ENCODE results near the gene LRRC2.

LRRC2 gene

DNA sequence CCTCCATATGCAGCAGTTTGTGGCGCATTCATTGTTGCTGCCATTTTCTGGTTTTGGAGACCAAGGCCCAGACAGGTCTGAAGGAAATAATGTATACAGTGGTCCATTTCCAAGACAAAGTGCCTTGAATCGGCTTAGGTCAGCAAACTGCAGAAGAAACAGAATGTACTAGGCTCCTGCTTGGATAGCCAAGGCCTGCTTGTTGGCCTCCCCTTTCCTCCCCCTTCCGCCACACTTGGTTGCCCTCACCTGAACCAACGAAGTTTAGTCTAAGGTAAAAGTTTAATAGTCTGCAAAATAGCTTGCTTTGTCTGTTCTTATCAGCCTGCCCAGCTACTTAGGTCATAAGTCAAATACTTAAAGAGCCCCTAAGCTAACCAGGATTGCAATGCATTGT lies 80.3 kb downstream of the LRRC2 start:
- Histone ChIP-seq H3K4me1 (ENCODE audit: insufficient read depth, low read length, poor library complexity, severe bottlenecking) (peaks cover 19% of the 10 kb centered on the region), H3K79me2 (ENCODE audit: insufficient read depth, low read length) (no peaks in the 10 kb centered on the region), H2AFZ (ENCODE audit: low read length) (no peak overlapping the region), H3K9me2 (replicated peaks; ENCODE audit: low read depth, low read length) (no peaks in the 10 kb centered on the region), H3K4me3 (ENCODE audit: low read length, poor library complexity, severe bottlenecking) (no peak overlapping the region), H3K4me2 (ENCODE audit: low read depth, low read length, poor library complexity, severe bottlenecking) (no peak overlapping the region), H3K27me3 (ENCODE audit: insufficient read depth, low read length, poor library complexity, severe bottlenecking) (no peaks in the 10 kb centered on the region), H4K20me1 (ENCODE audit: insufficient read depth, low read length, poor library complexity, severe bottlenecking) (no peaks in the 10 kb centered on the region), H3K36me3 (ENCODE audit: insufficient read depth, low read length) (no peaks in the 10 kb centered on the region), H3K9ac (ENCODE audit: low read depth, low read length, poor library complexity, severe bottlenecking) (no peak overlapping the region), H3F3A (ENCODE audit: low read depth) (no peaks in the 10 kb centered on the region), H3K9me3 (ENCODE audit: insufficient read depth, low read depth, low read length) (no peaks in the 10 kb centered on the region)
- TF ChIP-seq, protein P1, sequence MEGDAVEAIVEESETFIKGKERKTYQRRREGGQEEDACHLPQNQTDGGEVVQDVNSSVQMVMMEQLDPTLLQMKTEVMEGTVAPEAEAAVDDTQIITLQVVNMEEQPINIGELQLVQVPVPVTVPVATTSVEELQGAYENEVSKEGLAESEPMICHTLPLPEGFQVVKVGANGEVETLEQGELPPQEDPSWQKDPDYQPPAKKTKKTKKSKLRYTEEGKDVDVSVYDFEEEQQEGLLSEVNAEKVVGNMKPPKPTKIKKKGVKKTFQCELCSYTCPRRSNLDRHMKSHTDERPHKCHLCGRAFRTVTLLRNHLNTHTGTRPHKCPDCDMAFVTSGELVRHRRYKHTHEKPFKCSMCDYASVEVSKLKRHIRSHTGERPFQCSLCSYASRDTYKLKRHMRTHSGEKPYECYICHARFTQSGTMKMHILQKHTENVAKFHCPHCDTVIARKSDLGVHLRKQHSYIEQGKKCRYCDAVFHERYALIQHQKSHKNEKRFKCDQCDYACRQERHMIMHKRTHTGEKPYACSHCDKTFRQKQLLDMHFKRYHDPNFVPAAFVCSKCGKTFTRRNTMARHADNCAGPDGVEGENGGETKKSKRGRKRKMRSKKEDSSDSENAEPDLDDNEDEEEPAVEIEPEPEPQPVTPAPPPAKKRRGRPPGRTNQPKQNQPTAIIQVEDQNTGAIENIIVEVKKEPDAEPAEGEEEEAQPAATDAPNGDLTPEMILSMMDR (conservative IDR thresholded peaks at IDR 0.05; ENCODE audit: low read length), result no peak
- TF ChIP-seq EZH2phosphoT487 (IDR thresholded peaks at IDR 0.05; ENCODE audit: borderline replicate concordance), result no peak

DNA sequence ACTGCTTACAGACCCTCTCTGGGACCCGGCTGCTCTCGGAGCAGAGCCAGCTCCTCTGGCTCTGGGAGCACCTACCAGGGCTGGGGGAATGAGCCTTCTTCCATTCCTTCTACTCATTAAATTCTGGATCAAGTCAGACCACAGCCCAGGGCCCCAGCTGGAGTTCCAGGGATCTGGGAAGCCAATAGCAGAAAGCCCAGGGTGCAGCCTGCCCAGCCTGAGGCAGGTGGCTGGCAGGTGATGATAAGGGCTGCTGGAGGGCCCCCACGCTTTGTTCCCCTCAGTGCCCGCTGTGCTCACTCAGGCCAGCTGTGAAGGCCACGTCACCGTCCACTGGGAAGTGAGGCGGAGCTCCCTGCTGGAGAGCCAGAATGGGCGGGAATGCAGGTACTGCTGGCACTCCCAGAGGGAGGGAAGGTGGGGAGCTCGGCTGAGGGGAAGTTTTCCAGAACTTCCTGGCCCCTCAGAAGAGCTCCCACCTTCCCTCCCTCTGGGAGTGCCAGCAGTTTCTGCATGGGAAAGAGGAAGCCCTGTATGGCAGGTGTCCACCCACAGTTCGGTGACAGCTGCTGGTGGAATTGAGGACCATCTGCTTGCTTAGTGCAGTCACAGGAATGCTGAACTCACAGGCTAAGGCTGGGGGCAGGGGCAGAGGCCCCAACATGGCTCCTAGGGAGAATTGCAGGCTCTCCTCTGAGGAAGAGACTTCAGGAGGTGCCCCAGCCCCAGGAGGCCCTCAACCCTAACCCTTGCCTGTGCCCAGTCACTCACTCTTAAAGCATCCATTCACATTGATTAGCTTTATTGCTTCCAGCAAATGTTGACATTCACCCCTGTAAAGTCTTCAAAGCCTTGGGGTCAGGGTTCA lies 81.0 kb downstream of the LRRC2 start:
- no peak for TF ChIP-seq EZH2phosphoT487 (IDR thresholded peaks at IDR 0.05; ENCODE audit: borderline replicate concordance)
- TF ChIP-seq, protein P1 (conservative IDR thresholded peaks at IDR 0.05; ENCODE audit: low read length), result no peak
- H3F3A ChIP-seq (ENCODE audit: low read depth), result no peaks in the 10 kb centered on the region
- peaks cover 14% of the 10 kb centered on the region for H3K4me1 ChIP-seq (ENCODE audit: insufficient read depth, low read length, poor library complexity, severe bottlenecking)
- H2AFZ ChIP-seq (ENCODE audit: low read length), result no peak overlapping the region
- no peaks in the 10 kb centered on the region for H3K79me2 ChIP-seq (ENCODE audit: insufficient read depth, low read length)
- H3K4me3 ChIP-seq (ENCODE audit: low read length, poor library complexity, severe bottlenecking), result no peak overlapping the region
- no peaks in the 10 kb centered on the region for H3K9me3 ChIP-seq (ENCODE audit: insufficient read depth, low read depth, low read length)
- no peaks in the 10 kb centered on the region for H3K9me2 ChIP-seq (replicated peaks; ENCODE audit: low read depth, low read length)
- H3K36me3 ChIP-seq (ENCODE audit: insufficient read depth, low read length), result no peaks in the 10 kb centered on the region
- H3K27me3 ChIP-seq (ENCODE audit: insufficient read depth, low read length, poor library complexity, severe bottlenecking), result no peaks in the 10 kb centered on the region
- H4K20me1 ChIP-seq (ENCODE audit: insufficient read depth, low read length, poor library complexity, severe bottlenecking), result no peaks in the 10 kb centered on the region
- H3K4me2 ChIP-seq (ENCODE audit: low read depth, low read length, poor library complexity, severe bottlenecking), result no peak overlapping the region
- no peak overlapping the region for H3K9ac ChIP-seq (ENCODE audit: low read depth, low read length, poor library complexity, severe bottlenecking)

DNA sequence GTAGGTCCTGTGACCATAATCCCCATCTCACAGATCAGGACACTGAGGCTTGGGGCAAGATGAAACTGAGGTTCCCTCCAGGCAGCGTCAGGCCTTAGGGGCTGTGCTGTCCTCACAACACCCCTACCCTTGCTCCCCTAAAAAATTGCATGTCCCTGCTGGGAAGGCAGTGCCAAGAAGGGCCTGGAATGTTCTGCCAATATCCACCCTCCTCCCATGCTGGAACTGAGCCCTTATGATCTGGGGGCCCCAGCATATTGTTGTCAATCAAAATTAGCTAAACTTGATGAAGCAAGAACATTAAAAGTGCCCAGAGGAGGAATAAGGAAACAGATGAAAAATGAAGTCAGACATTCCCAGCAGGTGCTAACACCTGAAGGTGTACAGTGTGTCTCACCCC lies 81.7 kb downstream of the LRRC2 start:
- H2AFZ ChIP-seq (ENCODE audit: low read length), result no peak overlapping the region
- no peak for TF ChIP-seq EZH2phosphoT487 (IDR thresholded peaks at IDR 0.05; ENCODE audit: borderline replicate concordance)
- TF ChIP-seq, protein P1 (conservative IDR thresholded peaks at IDR 0.05; ENCODE audit: low read length), result no peak
- H3K36me3 ChIP-seq (ENCODE audit: insufficient read depth, low read length), result no peaks in the 10 kb centered on the region
- H4K20me1 ChIP-seq (ENCODE audit: insufficient read depth, low read length, poor library complexity, severe bottlenecking), result no peaks in the 10 kb centered on the region
- H3K9me2 ChIP-seq (replicated peaks; ENCODE audit: low read depth, low read length), result no peaks in the 10 kb centered on the region
- H3F3A ChIP-seq (ENCODE audit: low read depth), result no peaks in the 10 kb centered on the region
- no peaks in the 10 kb centered on the region for H3K27me3 ChIP-seq (ENCODE audit: insufficient read depth, low read length, poor library complexity, severe bottlenecking)
- no peaks in the 10 kb centered on the region for H3K79me2 ChIP-seq (ENCODE audit: insufficient read depth, low read length)
- peaks cover 6% of the 10 kb centered on the region for H3K4me1 ChIP-seq (ENCODE audit: insufficient read depth, low read length, poor library complexity, severe bottlenecking)
- H3K9me3 ChIP-seq (ENCODE audit: insufficient read depth, low read depth, low read length), result no peaks in the 10 kb centered on the region
- H3K9ac ChIP-seq (ENCODE audit: low read depth, low read length, poor library complexity, severe bottlenecking), result no peak overlapping the region
- H3K4me2 ChIP-seq (ENCODE audit: low read depth, low read length, poor library complexity, severe bottlenecking), result no peak overlapping the region
- no peak overlapping the region for H3K4me3 ChIP-seq (ENCODE audit: low read length, poor library complexity, severe bottlenecking)
